ENCODE data around the gene CRIP3. TPM values are rescaled to one million over a fixed set of nuclear protein-coding genes. Genes with fewer than 3 reads are reported as not detected.

The CRIP3 gene
- total and polyA plus RNA-seq, 2 of the 8 experiments (the other 6 are each of a cell fraction or from before 2014, with no cell fraction given) = 34.0 to 46.3 TPM

DNA sequence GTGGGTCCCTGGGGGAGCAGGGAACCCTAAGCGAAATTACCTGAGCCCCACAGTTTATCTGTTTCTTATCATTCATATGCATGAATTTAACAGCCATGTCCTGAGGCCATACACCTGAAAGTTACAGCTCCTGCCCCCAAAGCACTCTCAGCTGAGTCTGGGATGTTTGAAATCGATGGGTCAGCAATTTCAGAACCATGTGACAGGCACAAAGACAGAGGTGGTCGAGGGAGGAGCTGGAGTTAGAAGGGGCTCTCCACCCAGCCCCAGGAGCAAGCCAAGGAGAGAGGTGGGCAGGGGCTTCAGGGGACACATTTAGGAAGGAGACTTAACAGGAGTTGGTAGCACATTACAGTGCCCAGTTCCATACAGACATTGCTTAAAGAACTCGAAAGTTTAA, 50.4 kb downstream of the CRIP3 start:
- H3K79me1 ChIP-seq (ENCODE audit: low read depth, low read length) = no peaks in the 10 kb centered on the region
- no peak overlapping the region for H3K4me3 ChIP-seq (ENCODE audit: extremely low read depth in 1 of 4, insufficient read depth in 2 of 4, low read depth in 3 of 4, low read length in 4 of 4)
- 0 out of 2 replicates have a peak overlapping the region, but pooled peaks have one; percentile 46 for H2BK15ac ChIP-seq (ENCODE audit: low read length)
- H3K56ac ChIP-seq (replicated peaks; ENCODE audit: insufficient read length, low read depth, low read length) = no peak overlapping the region
- H3K27ac ChIP-seq (ENCODE audit: low read depth, low read length) = no peak overlapping the region
- no peak overlapping the region for H2BK12ac ChIP-seq (ENCODE audit: low read depth, low read length)
- 90% methylated on average over 4 of the region's 4 CpGs; no CpG with 5 or more reads in 1 of the 2 experiments for WGBS, 2 experiments (ENCODE audit: extremely low coverage in 1 of 2, insufficient coverage in 1 of 2, insufficient read length in 1 of 2, insufficient replicate concordance in 2 of 2, low coverage in 1 of 2, low lambda C conversion rate in 2 of 2, missing lambda C conversion rate in 1 of 2)
- H4K20me1 ChIP-seq (replicated peaks in 1 of 2; ENCODE audit: control insufficient read depth in 1 of 2, insufficient read depth in 2 of 2, low read length in 2 of 2) = peaks cover 0 to 2% of the 10 kb centered on the region in 2 experiments
- no peak overlapping the region for H4K8ac ChIP-seq (ENCODE audit: extremely low read depth, insufficient read depth, low read length)
- no peak overlapping the region for H2BK20ac ChIP-seq (ENCODE audit: low read length)
- no peak overlapping the region for H3K9ac ChIP-seq (replicated peaks in 1 of 4; ENCODE audit: extremely low read depth in 1 of 4, low read depth in 3 of 4, low read length in 3 of 4)
- H3K23ac ChIP-seq (ENCODE audit: insufficient read length) = no peak overlapping the region
- H2AFZ ChIP-seq (ENCODE audit: low read length) = no peak overlapping the region
- no peak for DNase-seq (ENCODE audit: low read depth in 1 of 2, low spot score in 2 of 2)
- no peak overlapping the region for H3K14ac ChIP-seq (ENCODE audit: insufficient read length)
- H2BK5ac ChIP-seq (ENCODE audit: low read depth, low read length) = no peak overlapping the region
- no peaks in the 10 kb centered on the region for H3K9me3 ChIP-seq (ENCODE audit: insufficient read depth in 2 of 2, low read depth in 1 of 2, low read length in 1 of 2)
- CTCF ChIA-PET (ENCODE audit: partially characterized antibody) = interaction anchor here (0.6 to 1.9 kb wide), 7 partner anchors 10 to 98 kb away, joined by 3 to 5 read pairs (median 3); no protein-coding TSS in a partner anchor
- H3K4ac ChIP-seq (replicated peaks; ENCODE audit: insufficient read length, low read depth, low read length) = no peak overlapping the region
- no peaks in the 10 kb centered on the region for H3K36me3 ChIP-seq (ENCODE audit: control insufficient read depth in 2 of 4, insufficient read depth in 4 of 4, low read length in 3 of 4)
- POLR2A ChIA-PET (ENCODE audit: partially characterized antibody) = interaction anchor here (1.0 to 1.4 kb wide), 2 partner anchors 10 to 11 kb away, joined by 5 to 6 read pairs; no protein-coding TSS in a partner anchor
- H3K27me3 ChIP-seq (replicated peaks in 1 of 4; ENCODE audit: control insufficient read depth in 3 of 4, extremely low read depth in 1 of 4, insufficient read depth in 3 of 4, low read length in 3 of 4) = no peaks in the 10 kb centered on the region
- no peak for FAIRE-seq
- TF ChIP-seq MAFK (IDR thresholded peaks at IDR 0.05; ENCODE audit: low read depth, low read length) (peak; percentile 85), CBX8 (IDR thresholded peaks at IDR 0.05; ENCODE audit: borderline replicate concordance, low read depth, low read length) (no peak)
- no peak overlapping the region for H4K91ac ChIP-seq (replicated peaks; ENCODE audit: insufficient read length, low read length)
- no peak overlapping the region for H2AK5ac ChIP-seq (ENCODE audit: low read depth, low read length)
- no peak overlapping the region for H3K4me2 ChIP-seq (ENCODE audit: insufficient read depth in 1 of 2, low read depth in 2 of 2, low read length in 2 of 2)
- no peaks in the 10 kb centered on the region; a peak in 1 of 7 replicates for H3K4me1 ChIP-seq (replicated peaks in 1 of 4; ENCODE audit: control insufficient read depth in 3 of 4, insufficient read depth in 4 of 4, low read length in 3 of 4)
- no peaks in the 10 kb centered on the region for H3K23me2 ChIP-seq (ENCODE audit: low read depth, low read length)
- H4K5ac ChIP-seq (ENCODE audit: insufficient read length, low read depth, low read length) = no peak overlapping the region
- H3K18ac ChIP-seq (ENCODE audit: extremely low read depth, low read length) = no peak overlapping the region
- H3K79me2 ChIP-seq (ENCODE audit: control insufficient read depth in 1 of 2, insufficient read depth in 2 of 2, low read length in 2 of 2) = no peaks in the 10 kb centered on the region
- H2BK120ac ChIP-seq (replicated peaks; ENCODE audit: low read depth, low read length) = no peak overlapping the region
